ENCODE data around the gene GCFC2.

DNA sequence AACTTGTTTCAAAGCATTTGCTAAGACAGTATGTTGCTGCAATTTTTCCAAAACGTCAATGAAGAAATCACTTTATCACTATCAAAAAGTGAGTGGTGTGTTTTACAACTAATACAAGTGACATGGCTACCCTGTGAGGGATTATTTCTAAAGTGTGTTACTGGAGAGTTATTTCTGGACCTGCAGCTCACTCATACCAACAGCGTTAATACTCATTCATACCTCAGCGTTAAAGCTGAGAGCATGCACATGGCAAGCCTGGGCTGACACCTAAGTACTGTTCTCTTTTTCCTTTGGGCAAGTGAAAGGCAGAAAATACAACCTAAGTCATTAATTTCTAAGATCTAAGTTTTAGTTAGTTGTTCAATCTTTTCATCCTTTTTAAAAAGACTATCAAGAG lies 77.1 kb downstream of the GCFC2 start:
- TF ChIP-seq GATA1 (IDR thresholded peaks at IDR 0.05; ENCODE audit: low read depth, low read length), result no peak
- no peak for TF ChIP-seq POLR2A (IDR thresholded peaks at IDR 0.05; ENCODE audit: low read length)

All from erythroblast (primary cell).